K562 (cell line): Measurements from ENCODE around the gene LDLR. TPM values are rescaled to one million over a fixed set of nuclear protein-coding genes. Genes with fewer than 3 reads are reported as not detected.

Source experiments
- CAMTA2 ChIP-seq: fragments of 250-450 bp; sonication (Bioruptor Pico); conservative IDR thresholded peaks from 2 replicates; pipeline ENCODE4 v1.5.1; 2022
- CLOCK ChIP-seq: fragments of 250-450 bp; sonication (Bioruptor Pico); IDR thresholded peaks from 2 replicates; pipeline ENCODE4 v1.4.0; 2020; ENCODE audit warnings: mild to moderate bottlenecking, moderate library complexity, borderline replicate concordance
- COPS2 ChIP-seq: fragments of 450-650 bp; conservative IDR thresholded peaks from 2 replicates; pipeline ENCODE4 v1.6.1; 2016; ENCODE audit warnings: mild to moderate bottlenecking, moderate library complexity
- EHMT2 ChIP-seq: fragments of 450-650 bp; IDR thresholded peaks from 2 replicates; pipeline ENCODE4 v1.6.1; 2018; ENCODE audit warnings: antibody characterized with exemption
- IRF2 ChIP-seq: sonication (generic); formaldehyde crosslinking; IDR thresholded peaks from 2 replicates; pipeline ENCODE4 v1.8.1; 2022; ENCODE audit warnings: mild to moderate bottlenecking, missing genetic modification reagents
- JUN ChIP-seq, 2 experiments: sonication (generic) in 1 of 2; formaldehyde crosslinking in 1 of 2; IDR thresholded peaks; 2 replicates each; pipeline versions ENCODE4 v1.6.1 to v1.8.0; 2012 to 2022; ENCODE audit warnings: borderline replicate concordance in 2 of 2, mild to moderate bottlenecking in 2 of 2, improper control_type of control experiment in 1 of 2, low read depth in 1 of 2, low read length in 1 of 2, missing genetic modification reagents in 1 of 2
- LCOR ChIP-seq: sonication (generic); formaldehyde crosslinking; IDR thresholded peaks from 2 replicates; pipeline ENCODE4 v1.8.0; 2022; ENCODE audit warnings: mild to moderate bottlenecking, missing genetic modification reagents
- PHF8 ChIP-seq: fragments of 200-600 bp; sonication (generic); IDR thresholded peaks from 2 replicates; pipeline ENCODE4 v1.6.1; 2012; ENCODE audit warnings: mixed run types, mild to moderate bottlenecking, inconsistent platforms, low read length, moderate library complexity, borderline replicate concordance
- SAFB ChIP-seq: fragments of 200-400 bp; formaldehyde crosslinking; IDR thresholded peaks from 2 replicates; pipeline ENCODE4 v1.6.1; 2017; ENCODE audit warnings: low read depth, low read length, borderline replicate concordance
- SETDB1 ChIP-seq: IDR thresholded peaks from one replicate; pipeline ENCODE4 v1.6.1; 2012; ENCODE audit warnings: low read length, control low read depth, inconsistent platforms
- SMAD1 ChIP-seq: fragments of 150-350 bp; IDR thresholded peaks from 2 replicates; pipeline ENCODE4 v1.6.1; 2014; ENCODE audit warnings: low read length, low read depth; ENCODE audit not compliant: partially characterized antibody
- SRF ChIP-seq, 2 experiments: fragments of 250-450, 450-650 bp in 1 of 2; sonication (Bioruptor Pico) in 1 of 2; sonication (generic) in 1 of 2; formaldehyde crosslinking; IDR thresholded peaks; 2 replicates each; pipeline versions ENCODE4 v1.5.0 to v1.5.1; 2020 to 2022; ENCODE audit warnings: mild to moderate bottlenecking in 1 of 2, missing genetic modification reagents in 1 of 2
- SUPT5H ChIP-seq: fragments of 450-650 bp; IDR thresholded peaks from 2 replicates; pipeline ENCODE4 v1.6.1; 2016
- ZNF165 ChIP-seq: fragments of 250-450 bp; sonication (Bioruptor Pico); IDR thresholded peaks from 2 replicates; pipeline ENCODE4 v1.4.0; 2020; ENCODE audit warnings: borderline replicate concordance
- ZNF239 ChIP-seq: fragments of 250-450 bp; sonication (Bioruptor Pico); IDR thresholded peaks from 2 replicates; pipeline ENCODE4 v1.4.0; 2020; ENCODE audit warnings: mild to moderate bottlenecking
- ZNF717 ChIP-seq: fragments of 250-450 bp; sonication (Bioruptor Pico); IDR thresholded peaks from 2 replicates; pipeline ENCODE4 v1.5.0; 2021
- polyA plus RNA-seq, 8 experiments: library from polyadenylated mRNA; depleted of rRNA in 4 of 8; stranded (reverse) in 5 of 8; unstranded in 3 of 8; fragments of >200 nt; fragmentation: Nextera tagmentation in 2 of 8; fragmentation: Illumina TruSeq in 1 of 8; extraction: Ambion mirVana in 2 of 8; extraction: Trizol in 1 of 8; gene quantifications; 2 replicates each; pipeline versions ENCODE4 v1.2.1 to v1.2.3, GENCODE V29; 2011 to 2014; ENCODE audit warnings: inconsistent platforms in 1 of 8, missing spikeins in 1 of 8
- total RNA-seq, 7 experiments: library from RNA; depleted of rRNA in 6 of 7; stranded (reverse); fragments of >200 nt in 6 of 7; fragmentation: Illumina TruSeq in 2 of 7; extraction: Trizol in 2 of 7; gene quantifications; 2 replicates each; pipeline versions ENCODE4 v1.2.1 to v1.2.3, GENCODE V29; 2011 to 2021; ENCODE audit warnings: low replicate concordance in 1 of 7
- TF ChIP-seq, protein P1 (sequence below): fragments of 450-650 bp; IDR thresholded peaks from 2 replicates; pipeline ENCODE4 v1.6.1; 2017; ENCODE audit warnings: antibody characterized with exemption, mild to moderate bottlenecking
- TF ChIP-seq, protein P2 (sequence below): fragments of 450-650 bp; formaldehyde crosslinking; conservative IDR thresholded peaks from 2 replicates; pipeline ENCODE4 v1.4.0; 2022; ENCODE audit warnings: mild to moderate bottlenecking, missing genetic modification characterization
- TF ChIP-seq, protein P3 (sequence below): fragments of 450-650 bp; formaldehyde crosslinking; IDR thresholded peaks from 2 replicates; pipeline ENCODE4 v1.4.0; 2022; ENCODE audit warnings: mild to moderate bottlenecking, moderate library complexity

The LDLR gene
- total and polyA plus RNA-seq, 9 of the 15 experiments (the other 6 are each of a cell fraction or from before 2014, with no cell fraction given), result 19.9 to 114 (median 56.3) TPM

DNA sequence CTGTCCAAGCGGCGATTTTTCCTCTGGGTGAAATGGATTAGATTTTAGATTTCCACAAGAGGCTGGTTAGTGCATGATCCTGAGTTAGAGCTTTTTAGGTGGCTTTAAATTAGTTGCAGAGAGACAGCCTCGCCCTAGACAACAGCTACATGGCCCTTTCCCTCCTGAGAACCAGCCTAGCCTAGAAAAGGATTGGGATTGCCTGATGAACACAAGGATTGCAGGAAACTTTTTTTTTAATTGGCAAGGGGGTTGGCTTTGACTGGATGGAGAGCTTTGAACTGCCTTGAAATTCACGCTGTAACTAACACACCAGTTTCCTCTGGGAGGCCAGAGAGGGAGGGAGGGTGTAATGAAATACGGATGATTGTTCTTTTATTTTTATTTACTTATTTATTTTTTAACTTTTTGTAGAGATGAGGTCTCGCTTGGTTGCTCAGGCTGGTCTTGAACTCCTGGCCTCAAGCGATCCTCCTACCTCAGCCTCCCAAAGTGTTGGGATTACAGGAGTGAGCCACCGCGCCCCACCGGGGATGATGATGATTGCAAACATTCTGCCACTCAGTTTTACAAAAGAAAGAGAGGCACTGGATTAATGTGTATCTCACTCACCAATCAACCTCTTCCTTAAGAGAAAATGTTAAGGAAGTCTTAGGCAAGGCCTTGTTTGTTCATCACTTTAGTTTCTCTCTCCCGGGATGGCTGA is 1.9 kb downstream of the LDLR start (continued):
- TF ChIP-seq, protein P1, sequence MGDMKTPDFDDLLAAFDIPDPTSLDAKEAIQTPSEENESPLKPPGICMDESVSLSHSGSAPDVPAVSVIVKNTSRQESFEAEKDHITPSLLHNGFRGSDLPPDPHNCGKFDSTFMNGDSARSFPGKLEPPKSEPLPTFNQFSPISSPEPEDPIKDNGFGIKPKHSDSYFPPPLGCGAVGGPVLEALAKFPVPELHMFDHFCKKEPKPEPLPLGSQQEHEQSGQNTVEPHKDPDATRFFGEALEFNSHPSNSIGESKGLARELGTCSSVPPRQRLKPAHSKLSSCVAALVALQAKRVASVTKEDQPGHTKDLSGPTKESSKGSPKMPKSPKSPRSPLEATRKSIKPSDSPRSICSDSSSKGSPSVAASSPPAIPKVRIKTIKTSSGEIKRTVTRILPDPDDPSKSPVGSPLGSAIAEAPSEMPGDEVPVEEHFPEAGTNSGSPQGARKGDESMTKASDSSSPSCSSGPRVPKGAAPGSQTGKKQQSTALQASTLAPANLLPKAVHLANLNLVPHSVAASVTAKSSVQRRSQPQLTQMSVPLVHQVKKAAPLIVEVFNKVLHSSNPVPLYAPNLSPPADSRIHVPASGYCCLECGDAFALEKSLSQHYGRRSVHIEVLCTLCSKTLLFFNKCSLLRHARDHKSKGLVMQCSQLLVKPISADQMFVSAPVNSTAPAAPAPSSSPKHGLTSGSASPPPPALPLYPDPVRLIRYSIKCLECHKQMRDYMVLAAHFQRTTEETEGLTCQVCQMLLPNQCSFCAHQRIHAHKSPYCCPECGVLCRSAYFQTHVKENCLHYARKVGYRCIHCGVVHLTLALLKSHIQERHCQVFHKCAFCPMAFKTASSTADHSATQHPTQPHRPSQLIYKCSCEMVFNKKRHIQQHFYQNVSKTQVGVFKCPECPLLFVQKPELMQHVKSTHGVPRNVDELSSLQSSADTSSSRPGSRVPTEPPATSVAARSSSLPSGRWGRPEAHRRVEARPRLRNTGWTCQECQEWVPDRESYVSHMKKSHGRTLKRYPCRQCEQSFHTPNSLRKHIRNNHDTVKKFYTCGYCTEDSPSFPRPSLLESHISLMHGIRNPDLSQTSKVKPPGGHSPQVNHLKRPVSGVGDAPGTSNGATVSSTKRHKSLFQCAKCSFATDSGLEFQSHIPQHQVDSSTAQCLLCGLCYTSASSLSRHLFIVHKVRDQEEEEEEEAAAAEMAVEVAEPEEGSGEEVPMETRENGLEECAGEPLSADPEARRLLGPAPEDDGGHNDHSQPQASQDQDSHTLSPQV, result no peak
- TF ChIP-seq SRF (CRISPR knock-in tag; IDR thresholded peaks at IDR 0.05) (no peak), ZNF165 (no peak), COPS2 (no peak), SUPT5H (peak; percentile 24; the same call in 1 of the 2 replicates), SETDB1 (no peak), CAMTA2 (no peak), PHF8 (no peak), SAFB (no peak), CLOCK (CRISPR knock-in tag) (no peak), LCOR (CRISPR knock-in tag) (0 out of 2 replicates have a peak, but pooled peaks have one; percentile 9), SMAD1 (peak; percentile 47), ZNF717 (CRISPR knock-in tag) (no peak), ZNF239 (no peak), EHMT2 (no peak), IRF2 (no peak), JUN (IDR thresholded peaks at IDR 0.05; ENCODE audit: borderline replicate concordance, low read depth, low read length) (no peak), JUN (CRISPR knock-in tag; IDR thresholded peaks at IDR 0.05; ENCODE audit: borderline replicate concordance) (no peak)
- TF ChIP-seq, protein P2, sequence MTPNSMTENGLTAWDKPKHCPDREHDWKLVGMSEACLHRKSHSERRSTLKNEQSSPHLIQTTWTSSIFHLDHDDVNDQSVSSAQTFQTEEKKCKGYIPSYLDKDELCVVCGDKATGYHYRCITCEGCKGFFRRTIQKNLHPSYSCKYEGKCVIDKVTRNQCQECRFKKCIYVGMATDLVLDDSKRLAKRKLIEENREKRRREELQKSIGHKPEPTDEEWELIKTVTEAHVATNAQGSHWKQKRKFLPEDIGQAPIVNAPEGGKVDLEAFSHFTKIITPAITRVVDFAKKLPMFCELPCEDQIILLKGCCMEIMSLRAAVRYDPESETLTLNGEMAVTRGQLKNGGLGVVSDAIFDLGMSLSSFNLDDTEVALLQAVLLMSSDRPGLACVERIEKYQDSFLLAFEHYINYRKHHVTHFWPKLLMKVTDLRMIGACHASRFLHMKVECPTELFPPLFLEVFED (CRISPR knock-in tag), result no peak
- TF ChIP-seq, protein P3, sequence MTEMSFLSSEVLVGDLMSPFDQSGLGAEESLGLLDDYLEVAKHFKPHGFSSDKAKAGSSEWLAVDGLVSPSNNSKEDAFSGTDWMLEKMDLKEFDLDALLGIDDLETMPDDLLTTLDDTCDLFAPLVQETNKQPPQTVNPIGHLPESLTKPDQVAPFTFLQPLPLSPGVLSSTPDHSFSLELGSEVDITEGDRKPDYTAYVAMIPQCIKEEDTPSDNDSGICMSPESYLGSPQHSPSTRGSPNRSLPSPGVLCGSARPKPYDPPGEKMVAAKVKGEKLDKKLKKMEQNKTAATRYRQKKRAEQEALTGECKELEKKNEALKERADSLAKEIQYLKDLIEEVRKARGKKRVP (CRISPR knock-in tag), result no peak
